Measurements from ENCODE around the gene LARGE1. TPM values are rescaled to one million over a fixed set of nuclear protein-coding genes. Genes with fewer than 3 reads are reported as not detected.

Gene LARGE1
- total RNA-seq, 2 donors from 2014 or later = 12.5 to 21.1 TPM

- WGBS, 2 donors = 59 to 67% methylated on average over 5 of the region's 5 CpGs
- no peaks in the 10 kb centered on the region for H3K9me3 ChIP-seq
- H3K4me3 ChIP-seq = no peak overlapping the region
- TF ChIP-seq CTCF (IDR thresholded peaks at IDR 0.05) (no peak), POLR2A (IDR thresholded peaks at IDR 0.05) (no peak)
- peaks cover 6% of the 10 kb centered on the region for H3K4me1 ChIP-seq
- no peaks in the 10 kb centered on the region for H3K36me3 ChIP-seq (replicated peaks in 1 of 2; ENCODE audit: insufficient read depth in 1 of 2, low read depth in 2 of 2)
- no peaks in the 10 kb centered on the region for H3K27me3 ChIP-seq
- peak in 1 of 4 donors; percentile 25 for DNase-seq
- intact Hi-C loops (cut with DNase I) = no loop called here
- no peak for ATAC-seq
- peak overlapping the region in 1 of 4 donors; percentile 35 for H3K27ac ChIP-seq
These were observed 364.3 kb downstream of the LARGE1 start for GRCh38 chr22:33555814-33556522.

DNA sequence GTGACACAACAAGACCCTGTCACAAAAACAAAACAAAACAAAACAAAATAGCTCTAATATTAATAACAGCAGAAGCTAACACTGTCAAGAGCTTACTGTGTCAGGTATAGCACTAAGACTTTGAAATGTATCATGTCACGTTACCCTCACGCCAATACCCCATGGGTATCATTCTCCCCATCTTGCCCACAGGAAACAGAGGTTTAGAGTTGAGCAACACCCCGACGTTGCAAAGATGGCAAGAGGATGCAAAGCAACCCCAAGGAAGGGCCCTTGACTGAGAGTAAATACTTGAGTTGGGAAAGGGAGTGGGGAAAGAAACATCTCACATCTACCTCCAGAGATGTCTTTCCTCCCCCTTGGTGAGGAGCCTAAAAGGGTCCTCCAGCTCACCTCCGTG, 366.8 kb downstream of the LARGE1 start:
- ATAC-seq = no peak
- TF ChIP-seq POLR2A (IDR thresholded peaks at IDR 0.05) (no peak), CTCF (IDR thresholded peaks at IDR 0.05) (no peak)
- 63 to 84% methylated on average over 5 of the region's 5 CpGs for WGBS, 2 donors
- no peak overlapping the region for H3K4me3 ChIP-seq
- intact Hi-C loops (cut with DNase I) = no loop called here
- no peak for DNase-seq
- H3K9me3 ChIP-seq = no peaks in the 10 kb centered on the region
- H3K27me3 ChIP-seq = no peaks in the 10 kb centered on the region
- no peaks in the 10 kb centered on the region for H3K4me1 ChIP-seq
- H3K27ac ChIP-seq = no peak overlapping the region
- no peaks in the 10 kb centered on the region for H3K36me3 ChIP-seq (replicated peaks in 1 of 2; ENCODE audit: insufficient read depth in 1 of 2, low read depth in 2 of 2)

GRCh38 chr22:33544707-33545106, 375.6 kb downstream of the LARGE1 start:
- no peaks in the 10 kb centered on the region for H3K36me3 ChIP-seq (replicated peaks in 1 of 2; ENCODE audit: insufficient read depth in 1 of 2, low read depth in 2 of 2)
- ATAC-seq = no peak
- 68 to 71% methylated on average over 4 of the region's 4 CpGs for WGBS, 2 donors
- TF ChIP-seq POLR2A (IDR thresholded peaks at IDR 0.05) = no peak
- no peak for TF ChIP-seq CTCF (IDR thresholded peaks at IDR 0.05)
- H3K27me3 ChIP-seq = no peaks in the 10 kb centered on the region
- no peak overlapping the region for H3K4me3 ChIP-seq
- no peak for DNase-seq
- intact Hi-C loops (cut with DNase I) = no loop called here
- H3K27ac ChIP-seq = no peak overlapping the region
- H3K9me3 ChIP-seq = no peaks in the 10 kb centered on the region
- H3K4me1 ChIP-seq = peaks cover 11% of the 10 kb centered on the region

- no peak for DNase-seq
- no peak overlapping the region for H3K4me3 ChIP-seq
- H3K4me1 ChIP-seq = peaks cover 25% of the 10 kb centered on the region
- ATAC-seq = no peak
- H3K36me3 ChIP-seq (replicated peaks in 1 of 2; ENCODE audit: insufficient read depth in 1 of 2, low read depth in 2 of 2) = no peaks in the 10 kb centered on the region
- intact Hi-C loops (cut with DNase I) = no loop called here
- 81 to 95% methylated on average over 4 of the region's 4 CpGs for WGBS, 2 donors
- TF ChIP-seq POLR2A (IDR thresholded peaks at IDR 0.05) (no peak), CTCF (IDR thresholded peaks at IDR 0.05) (no peak)
- no peaks in the 10 kb centered on the region for H3K27me3 ChIP-seq
- H3K9me3 ChIP-seq = no peaks in the 10 kb centered on the region
- no peak overlapping the region for H3K27ac ChIP-seq
These were observed 377.6 kb downstream of the LARGE1 start for GRCh38 chr22:33542722-33543121.

GRCh38 chr22:33542153-33542552, 378.1 kb downstream of the LARGE1 start:
- no peak for ATAC-seq
- peaks cover 25% of the 10 kb centered on the region for H3K4me1 ChIP-seq

More at GRCh38 chr22:33542153-33542552, 378.1 kb downstream of the LARGE1 start:
- no peak for TF ChIP-seq POLR2A (IDR thresholded peaks at IDR 0.05)
- no peak for TF ChIP-seq CTCF (IDR thresholded peaks at IDR 0.05)
- Histone ChIP-seq H3K9me3 (no peaks in the 10 kb centered on the region), H3K36me3 (replicated peaks in 1 of 2; ENCODE audit: insufficient read depth in 1 of 2, low read depth in 2 of 2) (no peaks in the 10 kb centered on the region), H3K27me3 (no peaks in the 10 kb centered on the region), H3K4me3 (no peak overlapping the region), H3K27ac (no peak overlapping the region)
- no peak for DNase-seq
- intact Hi-C loops (cut with DNase I) = no loop called here
- WGBS, 2 donors = 85 to 86% methylated on average over 3 of the region's 3 CpGs

Data from body of pancreas (tissue), 4 donors.